OCI-LY7 (cell line): ENCODE data around the gene C6orf132.

Experiments used
- EZH2phosphoT487 ChIP-seq: fragments of 200-600 bp; sonication (generic); IDR thresholded peaks from 2 replicates; pipeline ENCODE4 v1.6.1; 2018; ENCODE audit warnings: low read depth, borderline replicate concordance, mild to moderate bottlenecking, mixed run types, antibody characterized with exemption, low read length, moderate library complexity, mixed read lengths
- TF ChIP-seq, protein P1 (sequence below): fragments of 200-600 bp; sonication (generic); conservative IDR thresholded peaks from 2 replicates; pipeline ENCODE4 v1.5.1; 2014; ENCODE audit warnings: mild to moderate bottlenecking, antibody characterized with exemption, low read length, moderate library complexity, mixed read lengths

DNA sequence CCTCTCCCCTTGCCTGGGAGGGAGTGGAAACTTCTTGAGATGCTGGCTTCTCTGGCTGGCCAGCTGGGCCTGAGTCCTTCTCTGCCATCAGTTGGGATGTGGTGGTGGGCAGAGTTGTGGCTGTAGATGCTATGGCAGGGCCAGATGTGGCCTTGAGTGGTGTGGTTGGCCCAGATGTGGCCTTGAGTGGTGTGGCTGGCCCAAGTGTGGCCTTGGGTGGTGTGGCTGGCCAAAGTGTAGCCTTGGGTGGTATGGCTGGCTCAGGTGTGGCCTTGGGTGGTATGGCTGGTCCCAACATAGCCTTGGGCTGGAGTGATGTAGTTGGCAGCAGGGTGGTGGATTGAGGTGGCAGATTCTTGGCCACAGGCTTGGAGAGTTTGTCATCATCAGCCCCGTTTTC lies 36.7 kb downstream of the C6orf132 start:
- TF ChIP-seq, protein P1, sequence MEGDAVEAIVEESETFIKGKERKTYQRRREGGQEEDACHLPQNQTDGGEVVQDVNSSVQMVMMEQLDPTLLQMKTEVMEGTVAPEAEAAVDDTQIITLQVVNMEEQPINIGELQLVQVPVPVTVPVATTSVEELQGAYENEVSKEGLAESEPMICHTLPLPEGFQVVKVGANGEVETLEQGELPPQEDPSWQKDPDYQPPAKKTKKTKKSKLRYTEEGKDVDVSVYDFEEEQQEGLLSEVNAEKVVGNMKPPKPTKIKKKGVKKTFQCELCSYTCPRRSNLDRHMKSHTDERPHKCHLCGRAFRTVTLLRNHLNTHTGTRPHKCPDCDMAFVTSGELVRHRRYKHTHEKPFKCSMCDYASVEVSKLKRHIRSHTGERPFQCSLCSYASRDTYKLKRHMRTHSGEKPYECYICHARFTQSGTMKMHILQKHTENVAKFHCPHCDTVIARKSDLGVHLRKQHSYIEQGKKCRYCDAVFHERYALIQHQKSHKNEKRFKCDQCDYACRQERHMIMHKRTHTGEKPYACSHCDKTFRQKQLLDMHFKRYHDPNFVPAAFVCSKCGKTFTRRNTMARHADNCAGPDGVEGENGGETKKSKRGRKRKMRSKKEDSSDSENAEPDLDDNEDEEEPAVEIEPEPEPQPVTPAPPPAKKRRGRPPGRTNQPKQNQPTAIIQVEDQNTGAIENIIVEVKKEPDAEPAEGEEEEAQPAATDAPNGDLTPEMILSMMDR = no peak
- TF ChIP-seq EZH2phosphoT487 = no peak
